Skeletal muscle tissue (tissue), 5 donors: ENCODE results near the gene TOR3A. TPM values are rescaled to one million over a fixed set of nuclear protein-coding genes. Genes with fewer than 3 reads are reported as not detected.
A peak's percentile ranks its signal among the peaks of the same experiment; 100 is the strongest.

ENCODE experiments used
- H3K27ac ChIP-seq: one replicate; pipeline ENCODE4 v1.7.0; 2013; ENCODE audit warnings: mild to moderate bottlenecking, low read depth, low read length, inconsistent platforms
- H3K27me3 ChIP-seq, 3 donors: one replicate each; pipeline ENCODE4 v1.7.0; 2013; ENCODE audit warnings: low read length in 3 of 3; ENCODE audit not compliant: control insufficient read depth in 3 of 3, insufficient read depth in 3 of 3
- H3K36me3 ChIP-seq, 3 donors: one replicate each; pipeline ENCODE4 v1.7.0; 2013; ENCODE audit warnings: low read length in 3 of 3; ENCODE audit not compliant: control insufficient read depth in 3 of 3, insufficient read depth in 3 of 3
- H3K4me1 ChIP-seq, 3 donors: one replicate each; pipeline ENCODE4 v1.7.0; 2013; ENCODE audit warnings: low read length in 3 of 3, mild to moderate bottlenecking in 3 of 3; ENCODE audit not compliant: control insufficient read depth in 3 of 3, insufficient read depth in 3 of 3
- H3K4me3 ChIP-seq, 3 donors: one replicate each; pipeline ENCODE4 v1.7.0; 2013; ENCODE audit warnings: low read length in 3 of 3
- H3K9ac ChIP-seq, 3 donors: one replicate each; pipeline ENCODE4 v1.7.0; 2013; ENCODE audit warnings: low read length in 3 of 3, mild to moderate bottlenecking in 3 of 3, moderate library complexity in 2 of 3, low read depth in 1 of 3
- H3K9me3 ChIP-seq, 3 donors: one replicate each; pipeline ENCODE4 v1.7.0; 2013; ENCODE audit warnings: low read length in 3 of 3; ENCODE audit not compliant: control insufficient read depth in 3 of 3
- small RNA-seq: library from RNA; depleted of rRNA; stranded (forward); fragments of <200 nt; gene quantifications from one replicate; pipeline ENCODE3, GENCODE V24; 2014
- total RNA-seq: library from RNA; depleted of rRNA; stranded (reverse); fragments of >200 nt; gene quantifications from one replicate; pipeline ENCODE4 v1.2.3, GENCODE V29; 2014
- donor health status: Osteomylitis.

The TOR3A gene
- total RNA-seq, 1 donor from 2014 or later = 16.7 TPM

GRCh38 chr1:179141592-179142251, 59.9 kb downstream of the TOR3A start:
- Histone ChIP-seq H3K36me3 (no peaks in the 10 kb centered on the region), H3K27ac (peak overlapping the region; percentile 84), H3K4me1 (peaks cover 4 to 10% (median 6%) of the 10 kb centered on the region in 3 donors), H3K9ac (peak overlapping the region in 2 of 3 donors; percentile 23 to 34), H3K27me3 (no peaks in the 10 kb centered on the region), H3K4me3 (peak overlapping the region; percentile 1 to 55 (median 43)), H3K9me3 (no peaks in the 10 kb centered on the region)

- H3K27me3 ChIP-seq = no peaks in the 10 kb centered on the region
- H3K4me1 ChIP-seq = peaks cover 2 to 5% (median 2%) of the 10 kb centered on the region in 3 donors
- no peaks in the 10 kb centered on the region for H3K36me3 ChIP-seq
- no peaks in the 10 kb centered on the region for H3K9me3 ChIP-seq
- peak overlapping the region in 1 of 3 donors; percentile 34 for H3K9ac ChIP-seq
- H3K27ac ChIP-seq = peak overlapping the region; percentile 84
- H3K4me3 ChIP-seq = peak overlapping the region in 2 of 3 donors; percentile 27 to 32
Measured at GRCh38 chr1:179142889-179143299, 61.0 kb downstream of the TOR3A start.

GRCh38 chr1:179143322-179143721, 61.5 kb downstream of the TOR3A start:
- Histone ChIP-seq H3K27ac (peak overlapping the region; percentile 84), H3K4me3 (peak overlapping the region in 1 of 3 donors; percentile 27), H3K4me1 (peaks cover 0 to 4% (median 0%) of the 10 kb centered on the region in 3 donors), H3K9me3 (no peaks in the 10 kb centered on the region), H3K36me3 (no peaks in the 10 kb centered on the region), H3K9ac (no peak overlapping the region), H3K27me3 (no peaks in the 10 kb centered on the region)

- no peak overlapping the region for H3K27ac ChIP-seq
- H3K4me1 ChIP-seq = peaks cover 0 to 4% (median 0%) of the 10 kb centered on the region in 3 donors
- no peaks in the 10 kb centered on the region for H3K36me3 ChIP-seq
- H3K4me3 ChIP-seq = no peak overlapping the region
- H3K9me3 ChIP-seq = no peaks in the 10 kb centered on the region
- no peak overlapping the region for H3K9ac ChIP-seq
- no peaks in the 10 kb centered on the region for H3K27me3 ChIP-seq
Measured at GRCh38 chr1:179144626-179145025, 62.8 kb downstream of the TOR3A start.

- Histone ChIP-seq H3K9ac (no peak overlapping the region), H3K9me3 (no peaks in the 10 kb centered on the region), H3K4me1 (peaks cover 0 to 4% (median 0%) of the 10 kb centered on the region in 3 donors), H3K4me3 (no peak overlapping the region), H3K27ac (no peak overlapping the region), H3K27me3 (no peaks in the 10 kb centered on the region), H3K36me3 (no peaks in the 10 kb centered on the region)
Measured at GRCh38 chr1:179145521-179145920, 63.7 kb downstream of the TOR3A start.

Small RNA genes lying within 50 kb of the gene (small RNA-seq; reads per million reads assigned to genes)
- not detected for gene AL512326.3

Other genes starting within 250 kb of the TOR3A start
- 47.5 TPM for gene ANGPTL1, start 211.0 kb upstream of the TOR3A start, total RNA-seq
- 26.6 TPM for gene FAM20B, start 56.2 kb upstream of the TOR3A start, total RNA-seq
- gene ABL2, start 147.6 kb downstream of the TOR3A start, total RNA-seq = 8.9 TPM
- gene SOAT1, start 211.7 kb downstream of the TOR3A start, total RNA-seq = 8.9 TPM